Measurements from ENCODE around the gene ANGPTL1.
"Not testable (repeated sequence)": the region's sequence is repeated elsewhere in the genome, so short reads cannot be mapped to it uniquely, and the experiment has no call there.

The ANGPTL1 gene

GRCh38 chr1:178847919-178848318, 23.0 kb downstream of the ANGPTL1 start:
- H3K4me3 ChIP-seq (ENCODE audit: low read depth, low read length); H3K27ac ChIP-seq (ENCODE audit: extremely low read depth, low read depth, low read length); CTCF ChIA-PET; H3K36me3 ChIP-seq (ENCODE audit: control insufficient read depth in 2 of 2, insufficient read depth in 1 of 2, low read length in 2 of 2); H3K9me3 ChIP-seq (ENCODE audit: control insufficient read depth, insufficient read depth, low read depth, low read length): not testable (repeated sequence)
- peak; percentile 95 for TF ChIP-seq ZNF121 (tag by site-specific recombination; IDR thresholded peaks at IDR 0.05)
- TF ChIP-seq ZNF24 (tag by site-specific recombination; IDR thresholded peaks at IDR 0.05) = 0 out of 2 replicates have a peak, but pooled peaks have one; percentile 7
- H3K4me1 ChIP-seq (ENCODE audit: control insufficient read depth, insufficient read depth, low read length) = peaks cover 20% of the 10 kb centered on the region
- POLR2A ChIA-PET = interaction anchor here (0.9 kb wide), 1 partner anchor 16 kb away, joined by 3 read pairs; no protein-coding TSS in a partner anchor

- Histone ChIP-seq H3K27ac (ENCODE audit: extremely low read depth, low read depth, low read length) (no peak overlapping the region), H3K36me3 (ENCODE audit: control insufficient read depth in 2 of 2, insufficient read depth in 1 of 2, low read length in 2 of 2) (no peaks in the 10 kb centered on the region), H3K9me3 (ENCODE audit: control insufficient read depth, insufficient read depth, low read depth, low read length) (no peaks in the 10 kb centered on the region), H3K4me1 (ENCODE audit: control insufficient read depth, insufficient read depth, low read length) (peaks cover 20% of the 10 kb centered on the region), H3K4me3 (ENCODE audit: low read depth, low read length) (no peak overlapping the region)
- ChIA-PET POLR2A (interaction anchor here (0.9 kb wide), 1 partner anchor 16 kb away, joined by 3 read pairs; no protein-coding TSS in a partner anchor), CTCF (interaction anchor here (1.3 kb wide), 1 partner anchor 305 kb away, joined by 3 read pairs; no protein-coding TSS in a partner anchor)
- TF ChIP-seq ZNF514 (tag by site-specific recombination; IDR thresholded peaks at IDR 0.05) (no peak), SP7 (tag by site-specific recombination; IDR thresholded peaks at IDR 0.05) (peak; percentile 36), ZFP69B (tag by site-specific recombination; IDR thresholded peaks at IDR 0.05) (0 out of 2 replicates have a peak, but pooled peaks have one; percentile 13), ZNF391 (tag by site-specific recombination; IDR thresholded peaks at IDR 0.05; ENCODE audit: borderline replicate concordance, low read depth) (no peak), ZXDB (tag by site-specific recombination; IDR thresholded peaks at IDR 0.05) (no peak; the same call in none of the 2 replicates), ZNF10 (tag by site-specific recombination; IDR thresholded peaks at IDR 0.05) (0 out of 2 replicates have a peak, but pooled peaks have one; percentile 15), ZNF24 (tag by site-specific recombination; IDR thresholded peaks at IDR 0.05) (0 out of 2 replicates have a peak, but pooled peaks have one; percentile 12), ZNF37A (tag by site-specific recombination; IDR thresholded peaks at IDR 0.05) (peak; percentile 23; the same call in 1 of the 2 replicates), PRDM6 (tag by site-specific recombination; IDR thresholded peaks at IDR 0.05) (peak; percentile 89), BCL11A (tag by site-specific recombination; IDR thresholded peaks at IDR 0.05; ENCODE audit: low read depth) (peak; percentile 72; the same call in 1 of the 2 replicates), ZNF394 (tag by site-specific recombination; IDR thresholded peaks at IDR 0.05; ENCODE audit: borderline replicate concordance) (no peak), SP3 (tag by site-specific recombination; IDR thresholded peaks at IDR 0.05) (no peak), ZNF311 (tag by site-specific recombination; IDR thresholded peaks at IDR 0.05; ENCODE audit: borderline replicate concordance) (no peak), ZNF843 (tag by site-specific recombination; IDR thresholded peaks at IDR 0.05) (peak; percentile 87), FEZF1 (tag by site-specific recombination; IDR thresholded peaks at IDR 0.05) (peak; percentile 83), IKZF3 (tag by site-specific recombination; IDR thresholded peaks at IDR 0.05) (0 out of 2 replicates have a peak, but pooled peaks have one; percentile 12), ZBTB1 (tag by site-specific recombination; IDR thresholded peaks at IDR 0.05) (0 out of 2 replicates have a peak, but pooled peaks have one; percentile 4), ZNF639 (tag by site-specific recombination; IDR thresholded peaks at IDR 0.05) (0 out of 2 replicates have a peak, but pooled peaks have one; percentile 12), ZBTB17 (tag by site-specific recombination; IDR thresholded peaks at IDR 0.05) (no peak), ZNF362 (tag by site-specific recombination; IDR thresholded peaks at IDR 0.05) (peak; percentile 62; the same call in 1 of the 2 replicates), KLF8 (tag by site-specific recombination; IDR thresholded peaks at IDR 0.05) (0 out of 2 replicates have a peak, but pooled peaks have one; percentile 21), ZNF221 (tag by site-specific recombination; IDR thresholded peaks at IDR 0.05; ENCODE audit: borderline replicate concordance) (no peak), ZNF629 (tag by site-specific recombination; IDR thresholded peaks at IDR 0.05) (peak; percentile 53), KLF1 (tag by site-specific recombination; IDR thresholded peaks at IDR 0.05) (no peak)
These were observed 23.5 kb downstream of the ANGPTL1 start for GRCh38 chr1:178847396-178847849.

All from HEK293 (cell line).